Measurements from ENCODE around the gene SLC15A4.
A peak's percentile ranks its signal among the peaks of the same experiment; 100 is the strongest.
"Not testable (repeated sequence)": the region's sequence is repeated elsewhere in the genome, so short reads cannot be mapped to it uniquely, and the experiment has no call there.

The SLC15A4 gene

GRCh38 chr12:128814411-128815261 lies 9.1 kb downstream of the SLC15A4 start:
- DNase-seq (ENCODE audit: low spot score): no peak

GRCh38 chr12:128813883-128814282 lies 9.9 kb downstream of the SLC15A4 start:
- DNase-seq (ENCODE audit: low spot score): no peak

GRCh38 chr12:128813392-128813791 lies 10.4 kb downstream of the SLC15A4 start:
- no peak for DNase-seq (ENCODE audit: low spot score)

- DNase-seq (ENCODE audit: low spot score): no peak
These were observed 12.0 kb downstream of the SLC15A4 start for GRCh38 chr12:128811806-128812205.

GRCh38 chr12:128810182-128811127 lies 13.3 kb downstream of the SLC15A4 start:
- peak; percentile 83 for DNase-seq (ENCODE audit: low spot score)

GRCh38 chr12:128808651-128809050 lies 15.1 kb downstream of the SLC15A4 start:
- DNase-seq (ENCODE audit: low spot score): no peak

- no peak for DNase-seq (ENCODE audit: low spot score)
These were observed 16.5 kb downstream of the SLC15A4 start for GRCh38 chr12:128807161-128807724.

- DNase-seq (ENCODE audit: low spot score): no peak
These were observed 17.2 kb downstream of the SLC15A4 start for GRCh38 chr12:128806573-128806972.

- not testable (repeated sequence) for DNase-seq (ENCODE audit: low spot score)
These were observed 18.4 kb downstream of the SLC15A4 start for GRCh38 chr12:128805406-128805805.

- DNase-seq (ENCODE audit: low spot score): no peak
These were observed 19.0 kb downstream of the SLC15A4 start for GRCh38 chr12:128804762-128805161.

GRCh38 chr12:128803788-128804187 lies 20.0 kb downstream of the SLC15A4 start:
- DNase-seq (ENCODE audit: low spot score): no peak

- no peak for DNase-seq (ENCODE audit: low spot score)
These were observed 21.0 kb downstream of the SLC15A4 start for GRCh38 chr12:128802756-128803155.

- DNase-seq (ENCODE audit: low spot score): no peak
These were observed 21.8 kb downstream of the SLC15A4 start for GRCh38 chr12:128801879-128802391.

GRCh38 chr12:128800606-128801005 lies 23.2 kb downstream of the SLC15A4 start:
- DNase-seq (ENCODE audit: low spot score): no peak

GRCh38 chr12:128798571-128799341 lies 25.0 kb downstream of the SLC15A4 start:
- DNase-seq (ENCODE audit: low spot score): no peak

GRCh38 chr12:128797119-128798118 lies 26.3 kb downstream of the SLC15A4 start:
- no peak for DNase-seq (ENCODE audit: low spot score)

- no peak for DNase-seq (ENCODE audit: low spot score)
These were observed 27.2 kb downstream of the SLC15A4 start for GRCh38 chr12:128796439-128797118.

- no peak for DNase-seq (ENCODE audit: low spot score)
These were observed 28.0 kb downstream of the SLC15A4 start for GRCh38 chr12:128795530-128796361.

Data from activated CD4-positive, alpha-beta T cell treated with anti-CD3 and anti-CD28 coated beads, Interleukin-2, Interleukin-4, amounts not matched to agents 100 ng/mL and 50 ng/mL, durations not matched to agents 16 hours and 8 hours (primary cell).